Transverse colon (tissue), 4 donors: ENCODE measurements around the gene ZNF791. TPM values are rescaled to one million over a fixed set of nuclear protein-coding genes. Genes with fewer than 3 reads are reported as not detected.
"Not testable (repeated sequence)": the region's sequence is repeated elsewhere in the genome, so short reads cannot be mapped to it uniquely, and the experiment has no call there.

Experiments
- DNase-seq: peaks from one replicate; pipeline ENCODE4 v3.0.0-alpha.2; 2019
- H3K27ac ChIP-seq, 4 donors: fragments of 200-600 bp; sonication (generic); 2 replicates each; pipeline ENCODE4 v1.5.1; 2016 to 2018; ENCODE audit warnings: inconsistent platforms in 4 of 4
- H3K27me3 ChIP-seq: fragments of 200-600 bp; sonication (generic); 2 replicates; pipeline ENCODE4 v1.5.1; 2017; ENCODE audit warnings: inconsistent platforms
- H3K36me3 ChIP-seq, 4 donors: fragments of 200-600 bp; sonication (generic); 2 replicates each; pipeline ENCODE4 v1.5.1; 2017 to 2019; ENCODE audit warnings: inconsistent platforms in 4 of 4
- H3K4me1 ChIP-seq, 4 donors: fragments of 200-600 bp; sonication (generic); 2 replicates each; pipeline ENCODE4 v1.5.1; 2017 to 2020; ENCODE audit warnings: inconsistent platforms in 4 of 4
- H3K4me3 ChIP-seq, 4 donors: fragments of 200-600 bp; sonication (generic); 1 replicate in 1 of 4; 2 replicates in 3 of 4; pipeline versions ENCODE4 v1.5.1 to v1.6.1; 2017 to 2019; ENCODE audit warnings: inconsistent platforms in 4 of 4
- H3K9me3 ChIP-seq, 2 donors: fragments of 200-600 bp; sonication (generic); 2 replicates each; pipeline ENCODE4 v1.5.1; 2017 to 2019; ENCODE audit warnings: inconsistent platforms in 2 of 2
- CTCF ChIP-seq, 5 experiments: fragments of 200-600 bp in 3 of 5; fragments of 450-650 bp in 2 of 5; sonication (generic) in 3 of 5; IDR thresholded peaks; 1 replicate in 2 of 5; 2 replicates in 3 of 5; pipeline ENCODE4 v1.5.1; 2016 to 2017; ENCODE audit warnings: antibody characterized with exemption in 5 of 5, inconsistent platforms in 3 of 5, mild to moderate bottlenecking in 2 of 5, moderate library complexity in 1 of 5
- EP300 ChIP-seq: sonication (generic); formaldehyde crosslinking; IDR thresholded peaks from one replicate; pipeline ENCODE4 v1.6.1; 2017; ENCODE audit warnings: antibody characterized with exemption, low read depth
- POLR2A ChIP-seq: fragments of 450-650 bp; IDR thresholded peaks from one replicate; pipeline ENCODE4 v1.6.1; 2016; ENCODE audit warnings: antibody characterized with exemption, mild to moderate bottlenecking, moderate library complexity
- POLR2AphosphoS5 ChIP-seq, 3 donors: sonication (generic); formaldehyde crosslinking; IDR thresholded peaks; one replicate each; pipeline ENCODE4 v1.6.1; 2016; ENCODE audit warnings: antibody characterized with exemption in 3 of 3
- whole genome bisulfite sequencing, 2 donors: methylation state at CpG; one replicate each; pipeline ENCODE4 v1.1.5; 2018; ENCODE audit warnings: low coverage in 1 of 2; 5-methylcytosine and 5-hydroxymethylcytosine counted together
- in situ Hi-C, 4 donors: fragments of 200-750 bp; cut with MboI; loops; one replicate each; pipeline versions ENCODE4 v1.15.0 to v1.15.1; 2017; ENCODE audit warnings: low sequenced_read_pairs in 3 of 4, low pct_ligation_motif_present in 1 of 4, low pct_unique_long_range_greater_than_20kb in 1 of 4
- intact Hi-C: fragments of 100-400 bp; cut with DNase I; formaldehyde crosslinking; loops from one replicate; pipeline ENCODE4 v1.15.1; 2023; ENCODE audit warnings: low total_unique reads
- total RNA-seq, 4 donors: library from RNA; depleted of rRNA; stranded (reverse); fragments of >200 nt; gene quantifications; one replicate each; pipeline ENCODE4 v1.1.0, GENCODE V29; 2016

Gene ZNF791
- total RNA-seq, 4 donors from 2014 or later, result 17.5 to 83.0 (median 24.9) TPM

GRCh38 chr19:12607631-12608030 lies 3.1 kb upstream of the ZNF791 start:
- in situ Hi-C loops, result no loop called here
- H3K27ac ChIP-seq, result no peak overlapping the region
- DNase-seq, result no peak
- H3K4me3 ChIP-seq, result no peak overlapping the region
- no peaks in the 10 kb centered on the region for H3K9me3 ChIP-seq
- H3K4me1 ChIP-seq, result peaks cover 0 to 23% (median 16%) of the 10 kb centered on the region in 4 donors
- intact Hi-C loops, result no loop called here
- peaks cover 0 to 10% (median 3%) of the 10 kb centered on the region in 4 donors for H3K36me3 ChIP-seq
- WGBS, 2 donors, result 69 to 86% methylated on average over 2 to 3 of the region's 3 CpGs
- no peak for TF ChIP-seq CTCF (IDR thresholded peaks at IDR 0.05)
- no peak for TF ChIP-seq POLR2A
- TF ChIP-seq EP300, result no peak
- TF ChIP-seq POLR2AphosphoS5 (IDR thresholded peaks at IDR 0.05), result no peak
- H3K27me3 ChIP-seq, result no peaks in the 10 kb centered on the region

DNA sequence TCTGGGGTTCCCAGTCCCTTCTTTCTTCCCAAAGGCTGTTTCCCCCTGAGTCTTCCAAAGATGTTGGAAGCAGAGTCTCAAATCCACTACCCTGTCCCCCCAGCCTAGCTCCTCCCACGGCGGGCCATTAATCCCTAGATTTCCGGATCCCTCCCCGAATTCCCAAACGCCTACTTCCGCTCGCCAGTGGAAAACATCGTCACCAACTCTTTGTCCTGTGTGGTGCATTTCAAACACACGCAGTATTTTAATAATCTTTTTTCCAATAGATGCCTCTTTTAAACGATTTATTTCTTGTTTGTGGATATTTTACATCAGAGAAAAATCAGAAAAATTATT lies 610 bp downstream of the ZNF791 start:
- peak overlapping the region; percentile 81 to 96 (median 86) for H3K4me3 ChIP-seq
- WGBS, 2 donors, result 0% methylated on average over 10 of the region's 10 CpGs
- H3K4me1 ChIP-seq, result peaks cover 0 to 48% (median 22%) of the 10 kb centered on the region in 4 donors
- intact Hi-C loops, result no loop called here
- H3K36me3 ChIP-seq, result peaks cover 0 to 12% (median 0%) of the 10 kb centered on the region in 4 donors
- peak in 1 of 3 donors; percentile 4 for TF ChIP-seq POLR2AphosphoS5 (IDR thresholded peaks at IDR 0.05)
- TF ChIP-seq EP300, result no peak
- no peak for TF ChIP-seq CTCF (IDR thresholded peaks at IDR 0.05)
- H3K27ac ChIP-seq, result peak overlapping the region; percentile 96 to 99 (median 99)
- in situ Hi-C loops, result no loop called here
- peak; percentile 77 for DNase-seq
- H3K9me3 ChIP-seq, result no peaks in the 10 kb centered on the region
- no peaks in the 10 kb centered on the region for H3K27me3 ChIP-seq

DNA sequence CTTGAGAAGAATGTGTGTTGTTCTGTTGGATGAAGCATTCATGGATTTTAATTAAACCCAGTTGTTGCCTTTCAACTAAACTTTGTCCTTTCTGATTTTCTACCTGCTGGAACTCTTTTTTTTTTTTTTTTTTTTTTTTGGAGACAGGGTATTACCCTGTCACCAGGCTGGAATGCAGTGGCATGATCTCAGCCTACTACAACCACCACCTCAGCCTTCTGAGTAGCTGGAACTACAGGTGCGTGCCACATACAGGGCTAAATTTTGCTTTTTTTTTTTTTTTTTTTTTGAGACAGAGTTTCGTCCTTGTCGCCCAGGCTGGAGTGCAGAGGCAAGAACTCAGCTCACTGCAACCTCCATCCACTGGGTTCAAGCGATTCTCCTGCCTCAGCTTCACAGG lies 6.9 kb downstream of the ZNF791 start:
- peaks cover 0 to 38% (median 10%) of the 10 kb centered on the region in 4 donors for H3K4me1 ChIP-seq
- H3K27me3 ChIP-seq, result no peaks in the 10 kb centered on the region
- 95 to 100% methylated on average over 1 to 4 of the region's 4 CpGs for WGBS, 2 donors
- intact Hi-C loops (no loop called here), in situ Hi-C loops (no loop called here)
- H3K27ac ChIP-seq, result no peak overlapping the region
- DNase-seq, result no peak
- no peak overlapping the region for H3K4me3 ChIP-seq
- no peak for TF ChIP-seq POLR2A
- TF ChIP-seq POLR2AphosphoS5 (IDR thresholded peaks at IDR 0.05), result no peak
- TF ChIP-seq CTCF (IDR thresholded peaks at IDR 0.05), result no peak
- no peak for TF ChIP-seq EP300
- no peaks in the 10 kb centered on the region for H3K9me3 ChIP-seq
- H3K36me3 ChIP-seq, result peaks cover 0 to 12% (median 0%) of the 10 kb centered on the region in 4 donors

DNA sequence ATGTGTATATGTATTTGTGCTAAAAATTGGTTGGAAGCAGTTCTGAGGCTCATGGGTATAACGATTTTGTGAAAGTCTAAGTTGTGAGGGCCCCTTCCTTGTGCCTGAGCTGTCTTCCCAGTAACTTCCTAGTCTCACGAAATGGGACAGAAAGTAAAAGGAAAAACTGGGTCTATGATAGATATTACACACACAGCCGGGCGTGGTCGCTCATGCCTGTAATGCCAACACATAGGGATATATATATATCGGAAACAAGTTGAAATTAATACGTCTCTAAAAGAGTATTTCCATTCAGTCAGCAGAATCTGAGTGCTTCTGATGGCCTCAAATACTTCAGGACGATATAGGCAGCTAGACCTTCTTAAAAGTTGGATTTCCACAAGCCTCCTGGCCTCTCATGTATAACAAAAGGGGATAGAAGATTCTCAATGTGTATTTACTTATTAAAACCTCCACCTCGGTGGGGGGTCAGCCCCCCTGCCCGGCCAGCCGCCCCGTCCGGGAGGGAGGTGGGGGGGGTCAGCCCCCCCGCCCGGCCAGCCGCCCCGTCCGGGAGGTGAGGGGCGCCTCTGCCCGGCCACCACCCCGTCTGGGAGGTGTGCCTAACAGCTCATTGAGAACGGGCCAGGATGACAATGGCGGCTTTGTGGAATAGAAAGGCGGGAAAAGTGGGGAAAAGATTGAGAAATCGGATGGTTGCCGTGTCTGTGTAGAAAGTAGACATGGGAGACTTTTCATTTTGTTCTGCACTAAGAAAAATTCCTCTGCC lies 10.7 kb downstream of the ZNF791 start:
- H3K27me3 ChIP-seq, H3K27ac ChIP-seq, H3K4me3 ChIP-seq, H3K9me3 ChIP-seq, DNase-seq, intact Hi-C loops, in situ Hi-C loops: not testable (repeated sequence)
- H3K36me3 ChIP-seq, result peaks cover 0 to 33% (median 13%) of the 10 kb centered on the region in 4 donors
- WGBS, 2 donors, result 80 to 96% methylated on average over 8 to 25 of the region's 26 CpGs
- peaks cover 0 to 12% (median 5%) of the 10 kb centered on the region in 4 donors for H3K4me1 ChIP-seq
